ENCODE data around the gene LTB4R. TPM values are rescaled to one million over a fixed set of nuclear protein-coding genes. Genes with fewer than 3 reads are reported as not detected.

LTB4R gene
- total RNA-seq, 1 donor from 2014 or later = 2.2 TPM

GRCh38 chr14:24278424-24278823, 32.9 kb upstream of the LTB4R start:
- no peak for DNase-seq (ENCODE audit: low read depth in 2 of 2)

DNA sequence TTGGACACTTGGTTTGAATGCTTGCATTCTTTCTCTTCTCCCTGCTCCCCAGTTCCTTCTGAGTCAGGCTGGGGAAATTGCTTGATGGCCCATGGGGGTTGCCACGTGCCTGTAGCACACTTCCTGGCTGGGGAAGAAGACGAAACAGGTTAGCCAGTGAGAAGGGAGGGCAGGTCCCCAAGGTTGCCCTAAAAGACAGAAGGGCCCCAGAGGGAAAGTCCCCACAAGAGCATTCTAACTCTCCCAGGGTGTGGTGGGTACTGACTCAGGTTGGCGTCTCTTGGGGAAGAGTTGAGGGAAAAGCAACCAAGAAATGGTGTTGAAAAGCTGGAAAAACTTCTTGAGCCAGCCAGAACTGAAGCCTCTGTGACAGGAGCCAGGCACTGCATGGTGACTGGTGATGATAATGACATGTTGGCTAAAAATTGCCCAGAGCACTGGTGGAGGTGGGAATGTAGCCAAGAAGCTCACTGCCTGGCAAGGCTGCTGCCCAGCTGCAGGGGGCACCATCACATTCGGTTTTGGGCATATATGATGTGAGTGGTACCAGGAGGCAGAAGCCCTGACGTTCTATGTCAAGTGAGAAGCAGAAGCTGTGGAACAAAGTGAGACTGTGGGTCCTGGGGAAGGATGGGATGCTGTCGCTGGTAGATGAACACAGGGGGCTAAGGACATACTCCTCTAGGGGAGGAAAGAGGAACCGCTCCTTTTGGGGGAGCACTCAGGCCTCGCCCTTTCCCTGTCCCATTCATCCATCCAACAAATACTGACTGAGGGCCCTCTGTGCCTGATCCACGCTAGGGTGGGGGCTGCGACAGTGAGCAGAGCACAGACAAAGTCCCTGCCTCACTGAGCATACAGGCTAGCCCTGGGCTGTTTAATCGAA, 31.8 kb upstream of the LTB4R start:
- peak; percentile 12 for DNase-seq (ENCODE audit: low read depth in 2 of 2)

GRCh38 chr14:24280797-24281460, 30.4 kb upstream of the LTB4R start:
- DNase-seq (ENCODE audit: low read depth in 2 of 2) = no peak

DNA sequence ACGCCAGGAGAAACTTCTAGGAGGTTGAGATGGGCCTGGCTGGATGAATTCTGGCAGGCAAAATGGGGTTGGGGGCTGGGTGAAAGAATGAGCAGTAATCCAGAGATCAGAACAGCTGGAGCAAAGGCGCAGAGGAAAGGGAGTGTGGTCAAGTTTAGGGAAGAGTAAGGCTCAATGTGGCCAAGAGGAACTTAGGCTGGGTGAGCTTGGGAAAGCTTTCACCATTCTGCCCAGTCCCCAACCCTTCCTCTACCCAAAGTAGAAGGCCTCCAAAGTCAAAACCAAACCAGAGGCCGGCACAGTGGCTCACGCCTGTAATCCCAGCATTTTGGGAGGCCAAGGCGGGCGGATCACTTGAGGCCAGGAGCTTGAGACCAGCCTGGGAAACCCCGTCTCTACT, 29.7 kb upstream of the LTB4R start:
- DNase-seq (ENCODE audit: low read depth in 2 of 2) = no peak

DNA sequence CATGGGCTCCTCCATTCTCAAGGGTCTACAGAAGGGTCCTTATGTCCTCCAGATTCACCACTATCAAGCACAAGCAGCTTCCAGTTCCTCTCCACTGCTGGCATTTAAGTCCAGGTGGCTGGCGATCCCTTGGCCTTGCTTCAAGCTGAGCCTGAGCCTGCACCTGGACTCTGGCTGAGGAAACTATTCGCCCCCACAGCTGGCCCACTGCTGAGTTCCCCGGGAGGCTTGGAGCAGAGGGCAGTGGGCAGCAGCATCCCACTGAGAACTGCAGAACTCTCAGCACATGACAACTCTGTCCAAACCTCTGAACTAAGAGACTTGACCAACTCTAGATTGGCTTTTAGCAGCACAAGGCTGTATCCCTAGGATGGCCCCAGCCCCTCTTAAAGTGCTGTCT, 28.6 kb upstream of the LTB4R start:
- DNase-seq (ENCODE audit: low read depth in 2 of 2) = no peak

DNA sequence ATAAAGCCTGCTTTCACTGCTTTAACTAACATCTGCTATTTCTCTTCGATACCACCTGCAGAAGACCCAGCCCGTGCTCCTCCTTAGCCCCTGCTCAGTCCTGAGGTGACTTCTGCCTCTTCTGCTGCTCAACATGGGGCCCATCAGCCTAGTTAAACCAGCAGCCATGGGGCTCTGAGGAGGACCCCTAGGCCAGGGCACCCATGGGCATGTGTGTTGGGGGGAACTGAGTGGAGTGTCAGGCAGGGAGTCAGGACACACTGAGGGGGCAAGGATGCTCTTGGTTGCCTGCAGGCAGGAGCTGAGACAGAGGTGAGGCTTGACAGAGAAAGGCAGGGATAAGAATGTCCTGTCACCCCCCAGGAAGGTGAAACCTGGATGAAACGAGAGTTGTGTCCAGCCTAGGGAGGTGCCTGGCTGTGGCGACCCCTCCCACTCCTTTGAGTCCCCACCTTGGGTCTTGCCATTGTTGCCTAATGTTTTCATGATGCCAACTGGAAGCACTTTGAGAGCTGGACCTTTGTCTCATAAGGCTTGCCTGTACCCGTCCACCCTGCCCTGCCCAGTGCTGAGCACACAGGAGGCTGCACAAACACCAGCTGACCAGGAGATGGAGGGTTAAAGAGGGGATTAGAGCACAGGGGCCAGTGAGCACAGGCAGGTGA, 27.4 kb upstream of the LTB4R start:
- DNase-seq (ENCODE audit: low read depth in 2 of 2) = no peak

GRCh38 chr14:24284501-24285035, 26.7 kb upstream of the LTB4R start:
- DNase-seq (ENCODE audit: low read depth in 2 of 2) = no peak

DNA sequence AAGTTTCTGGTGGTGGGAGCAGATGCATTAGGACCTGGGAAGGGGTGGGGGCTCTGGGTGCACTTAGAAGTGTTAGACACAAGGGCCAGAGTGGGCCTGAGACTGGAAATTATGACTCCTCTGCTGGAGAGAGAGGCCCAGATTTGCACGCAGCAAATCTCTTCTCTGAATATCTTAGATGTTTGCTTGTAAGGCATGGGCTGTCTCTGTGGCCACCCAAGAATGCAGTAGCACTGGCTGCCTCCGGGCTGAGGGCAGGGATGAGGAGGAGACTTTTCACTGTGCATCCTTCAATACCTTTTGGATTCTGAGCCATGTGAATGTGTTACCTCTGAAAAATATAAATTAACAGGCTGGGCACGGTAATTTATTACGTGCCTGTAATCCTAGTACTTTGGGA, 26.0 kb upstream of the LTB4R start:
- no peak for DNase-seq (ENCODE audit: low read depth in 2 of 2)

DNA sequence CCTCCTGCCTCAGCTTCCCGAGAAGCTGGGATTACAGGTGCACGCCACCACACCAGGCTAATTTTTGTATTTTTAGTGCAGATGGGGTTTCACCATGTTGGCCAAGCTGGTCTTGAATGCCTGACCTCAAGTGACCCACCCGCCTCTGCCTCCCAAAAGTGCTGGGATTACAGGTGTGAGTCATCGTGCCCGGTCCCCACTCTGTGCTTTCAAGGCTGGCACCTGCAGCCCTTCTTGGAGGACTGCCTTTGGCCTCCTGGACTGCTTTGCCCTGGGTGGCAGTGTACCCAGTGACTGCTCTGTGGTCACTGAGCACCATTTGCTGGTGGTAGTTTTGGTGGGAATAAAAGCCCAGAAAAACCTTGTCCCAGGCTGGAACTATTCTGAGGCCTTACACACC, 24.3 kb upstream of the LTB4R start:
- DNase-seq (ENCODE audit: low read depth in 2 of 2) = no peak

GRCh38 chr14:24289649-24290280, 21.5 kb upstream of the LTB4R start:
- no peak for DNase-seq (ENCODE audit: low read depth in 2 of 2)

DNA sequence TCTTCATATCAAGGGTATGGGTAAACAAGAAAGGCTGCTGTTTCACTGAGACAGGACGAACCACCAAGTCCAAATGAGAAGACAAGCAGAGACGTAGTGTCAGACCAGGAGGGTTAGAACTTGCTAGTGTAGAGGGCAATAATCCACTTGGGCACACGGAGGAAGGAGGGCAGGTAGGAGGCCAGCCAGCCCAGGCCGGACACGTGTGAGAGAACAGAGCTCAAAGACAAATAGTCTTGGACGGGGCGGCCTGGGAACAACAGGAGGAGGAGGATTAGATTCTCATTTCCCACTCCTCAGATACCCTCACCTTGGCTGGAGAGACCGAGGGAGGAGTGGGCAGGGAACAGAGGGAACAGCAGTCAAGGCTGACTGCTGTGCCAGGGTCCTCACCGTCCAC, 20.6 kb upstream of the LTB4R start:
- no peak for DNase-seq (ENCODE audit: low read depth in 2 of 2)

GRCh38 chr14:24291446-24292117, 19.7 kb upstream of the LTB4R start:
- no peak for DNase-seq (ENCODE audit: low read depth in 2 of 2)

GRCh38 chr14:24292118-24292807, 19.0 kb upstream of the LTB4R start:
- no peak for DNase-seq (ENCODE audit: low read depth in 2 of 2)

- DNase-seq (ENCODE audit: low read depth in 2 of 2) = no peak
Observed at GRCh38 chr14:24293525-24293924, 17.8 kb upstream of the LTB4R start.

GRCh38 chr14:24296341-24297157, 14.8 kb upstream of the LTB4R start:
- DNase-seq (ENCODE audit: low read depth in 2 of 2) = peak; percentile 89 to 97

GRCh38 chr14:24297190-24297964, 13.9 kb upstream of the LTB4R start:
- peak; percentile 41 to 62 for DNase-seq (ENCODE audit: low read depth in 2 of 2)

DNA sequence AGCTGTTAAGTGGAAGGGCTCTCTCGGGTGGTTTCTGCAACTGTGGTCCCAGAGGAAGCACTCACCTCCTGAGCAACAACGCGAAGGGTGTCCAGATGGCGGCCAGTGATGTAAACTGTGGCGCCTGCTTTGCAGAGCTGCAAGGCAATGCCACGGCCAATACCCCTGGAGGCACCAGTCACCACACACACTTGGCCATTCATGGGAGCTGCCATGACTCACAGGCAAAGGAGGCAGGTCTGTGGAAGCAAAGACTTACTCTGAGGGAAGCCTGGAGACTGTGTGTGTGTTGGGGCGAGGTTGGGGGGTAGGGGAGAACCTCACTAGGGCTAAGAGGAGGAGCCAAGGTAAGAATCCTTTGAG, 12.4 kb upstream of the LTB4R start:
- DNase-seq (ENCODE audit: low read depth in 2 of 2) = peak in 1 of 2 donors; percentile 71

DNA sequence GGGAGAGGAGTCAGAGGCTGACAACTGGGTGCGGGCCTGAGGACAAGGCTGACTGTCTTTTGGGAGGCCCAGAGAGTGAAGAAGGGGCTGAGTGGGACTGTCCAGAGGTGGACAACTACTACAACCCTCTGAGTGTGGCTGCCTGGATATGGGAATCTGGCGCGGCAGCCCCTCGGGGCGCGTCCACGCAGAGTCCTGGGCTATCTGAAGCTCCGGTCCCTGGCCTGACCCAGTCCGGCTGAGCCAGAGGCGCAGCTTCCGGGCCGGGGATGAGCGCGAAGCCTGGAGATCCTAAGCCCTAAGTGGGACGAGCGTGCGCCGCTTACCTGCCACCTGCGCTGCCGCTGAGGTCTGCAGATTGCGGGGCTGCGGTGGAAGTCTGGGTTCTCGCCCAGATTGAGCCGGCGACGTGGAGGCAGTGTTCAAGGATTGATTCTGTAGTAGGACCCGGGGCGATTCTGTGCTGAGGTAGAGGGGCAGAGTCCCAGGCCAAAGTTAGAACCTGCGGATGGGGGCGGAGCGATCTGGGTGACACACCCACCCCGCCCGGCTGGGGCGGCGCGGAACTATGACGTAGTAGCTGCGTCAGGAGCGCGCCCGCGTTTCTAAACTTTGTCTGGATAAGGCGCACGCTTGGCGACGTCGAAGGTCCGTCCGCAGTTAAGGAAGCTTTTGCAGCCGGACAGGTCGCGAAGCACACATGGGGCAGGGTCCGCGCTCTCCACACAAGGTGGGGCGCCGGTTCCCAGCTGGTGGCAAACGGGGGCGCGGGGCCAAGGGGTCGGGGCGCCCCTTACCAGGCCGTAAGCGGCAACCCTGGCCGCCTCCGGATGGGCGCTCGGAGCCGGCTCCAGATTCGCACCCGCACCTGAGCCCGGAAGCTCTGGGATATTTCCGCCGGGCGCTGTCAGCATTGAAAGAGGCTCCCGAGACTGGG, 11.8 kb upstream of the LTB4R start, which contains the start of the genes DHRS1 and NOP9:
Gene DHRS1 (minus strand): TSS at position 526 of the 937 bp plus-strand sequence. CDS start 674 bp downstream, outside the sequence.
Gene NOP9 (plus strand): TSS at position 596 of the 937 bp plus-strand sequence. CDS start 105 bp downstream, at position 701.
- DNase-seq (ENCODE audit: low read depth in 2 of 2) = peak; percentile 91 to 93
